ENCODE measurements around the gene TTC39C.

The TTC39C gene

GRCh38 chr18:24000613-24001490 lies 13.7 kb upstream of the TTC39C start:
- TF ChIP-seq MAX (IDR thresholded peaks at IDR 0.05; ENCODE audit: low read depth, low read length) = no peak
- no peak for TF ChIP-seq POLR2A (IDR thresholded peaks at IDR 0.05; ENCODE audit: extremely low read depth, insufficient read length)
- no peak for TF ChIP-seq CTCF (IDR thresholded peaks at IDR 0.05; ENCODE audit: low read depth, low read length)
- TF ChIP-seq MYC (IDR thresholded peaks at IDR 0.05; ENCODE audit: low read depth, low read length) = no peak
- H3K4me3 ChIP-seq (ENCODE audit: low read depth, low read length) = no peak overlapping the region
- DNase-seq (ENCODE audit: low read depth) = no peak

- DNase-seq (ENCODE audit: low read depth) = peak; percentile 18
- H3K4me3 ChIP-seq (ENCODE audit: low read depth, low read length) = no peak overlapping the region
- TF ChIP-seq MYC (IDR thresholded peaks at IDR 0.05; ENCODE audit: low read depth, low read length) (no peak), MAX (IDR thresholded peaks at IDR 0.05; ENCODE audit: low read depth, low read length) (no peak), POLR2A (IDR thresholded peaks at IDR 0.05; ENCODE audit: extremely low read depth, insufficient read length) (no peak), CTCF (IDR thresholded peaks at IDR 0.05; ENCODE audit: low read depth, low read length) (no peak)
These were observed 12.1 kb upstream of the TTC39C start for GRCh38 chr18:24002479-24002878.

GRCh38 chr18:24003288-24003687 lies 11.3 kb upstream of the TTC39C start:
- DNase-seq (ENCODE audit: low read depth) = no peak
- TF ChIP-seq CTCF (IDR thresholded peaks at IDR 0.05; ENCODE audit: low read depth, low read length) = no peak
- no peak for TF ChIP-seq POLR2A (IDR thresholded peaks at IDR 0.05; ENCODE audit: extremely low read depth, insufficient read length)
- TF ChIP-seq MYC (IDR thresholded peaks at IDR 0.05; ENCODE audit: low read depth, low read length) = no peak
- no peak for TF ChIP-seq MAX (IDR thresholded peaks at IDR 0.05; ENCODE audit: low read depth, low read length)
- H3K4me3 ChIP-seq (ENCODE audit: low read depth, low read length) = no peak overlapping the region

GRCh38 chr18:24003903-24004640 lies 10.5 kb upstream of the TTC39C start:
- no peak for DNase-seq (ENCODE audit: low read depth)
- H3K4me3 ChIP-seq (ENCODE audit: low read depth, low read length) = no peak overlapping the region
- TF ChIP-seq MAX (IDR thresholded peaks at IDR 0.05; ENCODE audit: low read depth, low read length) (no peak), POLR2A (IDR thresholded peaks at IDR 0.05; ENCODE audit: extremely low read depth, insufficient read length) (no peak), MYC (IDR thresholded peaks at IDR 0.05; ENCODE audit: low read depth, low read length) (no peak), CTCF (IDR thresholded peaks at IDR 0.05; ENCODE audit: low read depth, low read length) (no peak)

GRCh38 chr18:24006712-24007313 lies 7.7 kb upstream of the TTC39C start:
- no peak overlapping the region for H3K4me3 ChIP-seq (ENCODE audit: low read depth, low read length)
- no peak for DNase-seq (ENCODE audit: low read depth)
- TF ChIP-seq MYC (IDR thresholded peaks at IDR 0.05; ENCODE audit: low read depth, low read length) (no peak), POLR2A (IDR thresholded peaks at IDR 0.05; ENCODE audit: extremely low read depth, insufficient read length) (no peak), MAX (IDR thresholded peaks at IDR 0.05; ENCODE audit: low read depth, low read length) (no peak), CTCF (IDR thresholded peaks at IDR 0.05; ENCODE audit: low read depth, low read length) (no peak)

Measured in NB4 (cell line).